Measurements from ENCODE around the gene POLK.

DNA sequence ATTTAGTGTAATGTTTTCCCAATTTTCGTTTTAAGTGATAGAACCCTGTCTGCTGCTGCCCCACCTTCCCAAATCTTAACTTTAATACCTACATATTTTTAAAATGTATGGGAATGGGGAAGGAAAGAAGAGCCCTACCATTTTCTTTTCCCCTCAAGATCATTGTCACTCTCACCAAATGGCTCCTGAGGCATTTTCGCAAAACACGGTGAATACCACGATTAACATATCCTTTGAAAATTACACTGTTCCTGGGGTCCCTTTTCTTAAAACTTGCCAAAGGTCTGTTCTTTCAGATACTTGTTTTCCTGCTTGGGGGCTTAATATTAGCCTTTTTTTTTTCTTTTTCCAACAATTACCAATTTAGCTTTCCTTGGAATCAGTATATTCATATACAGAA is 36.3 kb upstream of the POLK start:
- no peak for TF ChIP-seq POLR2A (IDR thresholded peaks at IDR 0.05; ENCODE audit: low read length)
- no peak for TF ChIP-seq GATA1 (IDR thresholded peaks at IDR 0.05; ENCODE audit: low read depth, low read length)
